Heart left ventricle (tissue), 16 donors: ENCODE data around the gene MAPK7. TPM values are rescaled to one million over a fixed set of nuclear protein-coding genes. Genes with fewer than 3 reads are reported as not detected.

ENCODE experiments used
- ATAC-seq, 4 donors: fragments of 200-7000 bp; cut with Tn5 transposase; one replicate each; pipeline ENCODE4 v1.9.1; 2020 to 2022; ENCODE audit warnings: moderate library complexity in 4 of 4, mild to moderate bottlenecking in 3 of 4, moderate number of reproducible peaks in 1 of 4
- DNase-seq, 5 donors: peaks; one replicate each; pipeline ENCODE4 v3.0.0-alpha.2; 2020
- H3K27ac ChIP-seq, 12 donors: fragments of 200-600 bp; sonication (generic) in 4 of 12; one replicate each; pipeline versions ENCODE4 v1.5.0 to v1.8.0; 2016 to 2022; ENCODE audit warnings: mild to moderate bottlenecking in 2 of 12
- H3K27me3 ChIP-seq, 9 donors: fragments of 200-600 bp; sonication (generic) in 2 of 9; one replicate each; pipeline versions ENCODE4 v1.5.1 to v1.8.0; 2016 to 2022; ENCODE audit warnings: mild to moderate bottlenecking in 3 of 9
- H3K36me3 ChIP-seq, 9 donors: fragments of 200-600 bp; sonication (generic) in 2 of 9; one replicate each; pipeline versions ENCODE4 v1.5.0 to v1.8.0; 2018 to 2022; ENCODE audit warnings: mild to moderate bottlenecking in 2 of 9
- H3K4me1 ChIP-seq, 12 donors: fragments of 200-600 bp; sonication (generic) in 4 of 12; one replicate each; pipeline versions ENCODE4 v1.5.0 to v1.8.0; 2016 to 2022; ENCODE audit warnings: mild to moderate bottlenecking in 3 of 12
- H3K4me3 ChIP-seq, 12 donors: fragments of 200-600 bp; sonication (generic) in 4 of 12; one replicate each; pipeline versions ENCODE4 v1.5.0 to v1.8.0; 2017 to 2022; ENCODE audit warnings: mild to moderate bottlenecking in 9 of 12, moderate library complexity in 4 of 12
- H3K9me3 ChIP-seq, 12 donors: fragments of 200-600 bp; sonication (generic) in 4 of 12; one replicate each; pipeline versions ENCODE4 v1.5.0 to v1.8.0; 2016 to 2022; ENCODE audit warnings: mild to moderate bottlenecking in 1 of 12
- CTCF ChIP-seq, 12 donors: fragments of 200-600 bp; sonication (generic) in 4 of 12; IDR thresholded peaks; one replicate each; pipeline versions ENCODE4 v1.5.0 to v1.8.0; 2018 to 2022; ENCODE audit warnings: antibody characterized with exemption in 12 of 12, mild to moderate bottlenecking in 5 of 12
- POLR2A ChIP-seq, 2 donors: fragments of 450-650 bp; IDR thresholded peaks; one replicate each; pipeline ENCODE4 v1.6.1; 2017; ENCODE audit warnings: antibody characterized with exemption in 2 of 2, mild to moderate bottlenecking in 2 of 2, moderate library complexity in 2 of 2
- WGBS, 4 donors: extraction: QIAGEN DNeasy Blood & Tissue Kit in 2 of 4; methylation state at CpG; one replicate each; pipeline versions ENCODE4 v1.1.5 to v1.1.7; 2013 to 2018; 5-methylcytosine and 5-hydroxymethylcytosine counted together
- intact Hi-C, 10 donors: fragments of 100-400 bp; cut with DNase I; formaldehyde crosslinking; loops; one replicate each; pipeline versions ENCODE4 v1.11.1 to v1.14.2; 2022
- polyA plus RNA-seq, 2 donors: library from polyadenylated mRNA; stranded (reverse); fragments of 200-250 nt; gene quantifications; one replicate each; pipeline ENCODE4 v1.2.3, GENCODE V29; 2013
- total RNA-seq, 9 donors: library from RNA; depleted of rRNA in 2 of 9; stranded (reverse); fragments of >200 nt in 2 of 9; fragmentation: NEBNext Ultra II Directional in 3 of 9; extraction: Animal tissue kit (Norgen Biotek cat#: 25700) in 3 of 9; gene quantifications; one replicate each; pipeline versions ENCODE4 v1.1.0 to v1.2.4, GENCODE V29; 2016 to 2023
- donor health status: ischemic (EF 13 %, LVEDD 7.1; RV severe dilation, severe dysfunction).
- donor health status: healthy with polysubstance abuse.
- donor health status: DM: no; HTN: yes; CAD: no.
- donor health status: DM: no; HTN: no; CAD: no.
- donor health status: ischemic (EF 25% LVEDD 6.9; RV normal size, moderate dysfunction).
- donor health status: ischemic (EF 25% LVEDD 5.7; RV mildly dilated, moderate dysfunction).
- donor health status: healthy.
- donor health status: DM: yes; HTN: yes; CAD: no.
- donor health status: ischemic (EF 35%, LVEDD 5.7; RV mildly dilated, moderate dysfunction).
- donor health status: nonischemic (EF 11% LVEDD 7.7; RV severe dilation, severe dysfunction).
- donor health status: DM: yes; HTN: yes; CAD: no.
- donor health status: PGD.
- donor health status: ischemic (EF 29% LVEDD 5.4; RV normal size, mild dysfunction).
- donor health status: nonischemic (EF 23%, LVEDD 6.1; RV moderate dilation, normal function).

Gene MAPK7
- total and polyA plus RNA-seq, 11 donors = 5.7 to 25.4 (median 12.1) TPM

GRCh38 chr17:19361326-19361725 is 17.0 kb upstream of the MAPK7 start:
- Histone ChIP-seq H3K9me3 (no peaks in the 10 kb centered on the region), H3K27ac (peak overlapping the region in 1 of 12 donors; percentile 88), H3K4me3 (peak overlapping the region in 1 of 12 donors; percentile 85), H3K36me3 (peaks cover 0 to 6% (median 0%) of the 10 kb centered on the region in 9 donors), H3K4me1 (peaks cover 0 to 20% (median 12%) of the 10 kb centered on the region in 12 donors), H3K27me3 (peaks cover 0 to 2% (median 0%) of the 10 kb centered on the region in 9 donors)
- TF ChIP-seq CTCF (IDR thresholded peaks at IDR 0.05) (no peak), POLR2A (IDR thresholded peaks at IDR 0.05) (no peak)
- ATAC-seq (no peak), DNase-seq (peak in 1 of 5 donors; percentile 21)
- 66 to 77% (median 75%) methylated on average over 6 of the region's 6 CpGs for WGBS, 4 donors
- intact Hi-C loops = loop anchor here in 7 of 10 donors (5.0 to 10.0 kb wide), 5 partner anchors 86 to 406 kb away; partner anchors contain the start of gene ALDH3A2 (in 2 of the 7)

GRCh38 chr17:19361944-19362276 is 16.4 kb upstream of the MAPK7 start:
- DNase-seq = peak in 2 of 5 donors; percentile 27 to 48
- peak overlapping the region in 9 of 12 donors; percentile 48 to 88 (median 82) for H3K27ac ChIP-seq
- H3K4me1 ChIP-seq = peaks cover 0 to 20% (median 12%) of the 10 kb centered on the region in 12 donors
- WGBS, 4 donors = 18 to 39% (median 25%) methylated on average over 8 to 16 of the region's 16 CpGs
- intact Hi-C loops = loop anchor here (1.0 to 10.0 kb wide), 9 partner anchors 85 to 405 kb away; partner anchors contain the start of gene ALDH3A2 (in 2 of the 10)
- H3K27me3 ChIP-seq = peaks cover 0 to 2% (median 0%) of the 10 kb centered on the region in 9 donors
- H3K9me3 ChIP-seq = no peaks in the 10 kb centered on the region
- ATAC-seq = no peak
- TF ChIP-seq POLR2A (IDR thresholded peaks at IDR 0.05) (no peak), CTCF (IDR thresholded peaks at IDR 0.05) (no peak)
- peaks cover 0 to 6% (median 0%) of the 10 kb centered on the region in 9 donors for H3K36me3 ChIP-seq
- peak overlapping the region; percentile 58 to 87 (median 79) for H3K4me3 ChIP-seq

GRCh38 chr17:19362277-19363113 is 15.8 kb upstream of the MAPK7 start, which contains the start of gene B9D1:
Gene B9D1, minus strand, starts transcription at chr17:19362723. Its CDS starts 154 bp downstream, at chr17:19362569.
- no peaks in the 10 kb centered on the region for H3K9me3 ChIP-seq
- H3K36me3 ChIP-seq = peaks cover 0 to 6% (median 0%) of the 10 kb centered on the region in 9 donors
- 0 to 1% (median 1%) methylated on average over 52 to 83 of the region's 83 CpGs for WGBS, 4 donors
- TF ChIP-seq CTCF (IDR thresholded peaks at IDR 0.05) = peak; percentile 96 to 100 (median 98)
- peak in 1 of 2 donors; percentile 50 for TF ChIP-seq POLR2A (IDR thresholded peaks at IDR 0.05)
- H3K4me3 ChIP-seq = peak within 1 kb of the TSS; percentile 58 to 87 (median 79)
- H3K27ac ChIP-seq = peak within 1 kb of the TSS in 11 of 12 donors; percentile 48 to 88 (median 75)
- H3K4me1 ChIP-seq = peaks cover 0 to 20% (median 12%) of the 10 kb centered on the region in 12 donors
- H3K27me3 ChIP-seq = peaks cover 0 to 2% (median 0%) of the 10 kb centered on the region in 9 donors
- ATAC-seq (peak; percentile 93 to 97 (median 96)), DNase-seq (peak; percentile 90 to 97 (median 93))
- intact Hi-C loops = loop anchor here (1.0 to 10.0 kb wide), 9 partner anchors 84 to 405 kb away; partner anchors contain the start of gene ALDH3A2 (in 2 of the 10)

GRCh38 chr17:19363114-19363438 is 15.2 kb upstream of the MAPK7 start:
- no peak for TF ChIP-seq POLR2A (IDR thresholded peaks at IDR 0.05)
- TF ChIP-seq CTCF (IDR thresholded peaks at IDR 0.05) = peak in 3 of 12 donors; percentile 6 to 30 (median 21)
- intact Hi-C loops = loop anchor here (1.0 to 10.0 kb wide), 9 partner anchors 84 to 404 kb away; partner anchors contain the start of gene ALDH3A2 (in 2 of the 10)
- peaks cover 0 to 2% (median 0%) of the 10 kb centered on the region in 9 donors for H3K27me3 ChIP-seq
- WGBS, 4 donors = 27 to 38% (median 30%) methylated on average over 14 of the region's 14 CpGs
- no peak for ATAC-seq
- peak overlapping the region in 10 of 12 donors; percentile 48 to 88 (median 78) for H3K27ac ChIP-seq
- no peaks in the 10 kb centered on the region for H3K9me3 ChIP-seq
- H3K4me3 ChIP-seq = peak overlapping the region in 11 of 12 donors; percentile 58 to 85 (median 77)
- H3K4me1 ChIP-seq = peaks cover 0 to 20% (median 12%) of the 10 kb centered on the region in 12 donors
- no peak for DNase-seq
- no peaks in the 10 kb centered on the region for H3K36me3 ChIP-seq
